Measurements from ENCODE around the gene TBC1D22A.
A peak's percentile ranks its signal among the peaks of the same experiment; 100 is the strongest.
"Not testable (repeated sequence)": the region's sequence is repeated elsewhere in the genome, so short reads cannot be mapped to it uniquely, and the experiment has no call there.

The TBC1D22A gene

GRCh38 chr22:46774253-46774979 is 12.0 kb downstream of the TBC1D22A start:
- DNase-seq (ENCODE audit: low spot score) = no peak

- no peak for DNase-seq (ENCODE audit: low spot score)
Observed at GRCh38 chr22:46774980-46775849, 12.8 kb downstream of the TBC1D22A start.

GRCh38 chr22:46775850-46776826 is 13.7 kb downstream of the TBC1D22A start:
- DNase-seq (ENCODE audit: low spot score) = no peak

GRCh38 chr22:46776876-46777608 is 14.6 kb downstream of the TBC1D22A start:
- DNase-seq (ENCODE audit: low spot score) = no peak

- DNase-seq (ENCODE audit: low spot score) = no peak
Observed at GRCh38 chr22:46777609-46777970, 15.1 kb downstream of the TBC1D22A start.

GRCh38 chr22:46779023-46779422 is 16.6 kb downstream of the TBC1D22A start:
- DNase-seq (ENCODE audit: low spot score) = no peak

- DNase-seq (ENCODE audit: low spot score) = no peak
Observed at GRCh38 chr22:46779651-46780050, 17.2 kb downstream of the TBC1D22A start.

GRCh38 chr22:46780453-46780852 is 18.0 kb downstream of the TBC1D22A start:
- DNase-seq (ENCODE audit: low spot score) = no peak

- DNase-seq (ENCODE audit: low spot score) = no peak
Observed at GRCh38 chr22:46781291-46781690, 18.8 kb downstream of the TBC1D22A start.

- not testable (repeated sequence) for DNase-seq (ENCODE audit: low spot score)
Observed at GRCh38 chr22:46782200-46782599, 19.8 kb downstream of the TBC1D22A start.

- DNase-seq (ENCODE audit: low spot score) = no peak
Observed at GRCh38 chr22:46783721-46784120, 21.3 kb downstream of the TBC1D22A start.

- DNase-seq (ENCODE audit: low spot score) = no peak
Observed at GRCh38 chr22:46788441-46789172, 26.2 kb downstream of the TBC1D22A start.

GRCh38 chr22:46789992-46790391 is 27.5 kb downstream of the TBC1D22A start:
- DNase-seq (ENCODE audit: low spot score) = no peak

- peak; percentile 64 for DNase-seq (ENCODE audit: low spot score)
Observed at GRCh38 chr22:46791201-46791731, 28.8 kb downstream of the TBC1D22A start.

GRCh38 chr22:46792061-46792796 is 29.8 kb downstream of the TBC1D22A start:
- DNase-seq (ENCODE audit: low spot score) = no peak

- no peak for DNase-seq (ENCODE audit: low spot score)
Observed at GRCh38 chr22:46792841-46793261, 30.4 kb downstream of the TBC1D22A start.

GRCh38 chr22:46793497-46793896 is 31.0 kb downstream of the TBC1D22A start:
- DNase-seq (ENCODE audit: low spot score) = no peak

- DNase-seq (ENCODE audit: low spot score) = no peak
Observed at GRCh38 chr22:46794067-46794466, 31.6 kb downstream of the TBC1D22A start.

GRCh38 chr22:46794491-46794890 is 32.0 kb downstream of the TBC1D22A start:
- no peak for DNase-seq (ENCODE audit: low spot score)

GRCh38 chr22:46795140-46795539 is 32.7 kb downstream of the TBC1D22A start:
- DNase-seq (ENCODE audit: low spot score) = no peak
